ENCODE results near the gene ESYT2. TPM values are rescaled to one million over a fixed set of nuclear protein-coding genes. Genes with fewer than 3 reads are reported as not detected.

ESYT2 gene
- total RNA-seq, 1 experiment from 2014 or later: 98.3 TPM

- in situ Hi-C loops (cut with HindIII; ENCODE audit: low pct_unique_long_range_greater_than_20kb, low sequenced_read_pairs): no loop called here
- DNase-seq (ENCODE audit: low read depth): no peak
Observed at GRCh38 chr7:158781974-158782664, 47.2 kb downstream of the ESYT2 start.

GRCh38 chr7:158781217-158781973 lies 47.9 kb downstream of the ESYT2 start:
- no peak for DNase-seq (ENCODE audit: low read depth)
- in situ Hi-C loops (cut with HindIII; ENCODE audit: low pct_unique_long_range_greater_than_20kb, low sequenced_read_pairs): no loop called here

- in situ Hi-C loops (cut with HindIII; ENCODE audit: low pct_unique_long_range_greater_than_20kb, low sequenced_read_pairs): no loop called here
- no peak for DNase-seq (ENCODE audit: low read depth)
Observed at GRCh38 chr7:158779061-158780000, 50.0 kb downstream of the ESYT2 start.

- DNase-seq (ENCODE audit: low read depth): no peak
- in situ Hi-C loops (cut with HindIII; ENCODE audit: low pct_unique_long_range_greater_than_20kb, low sequenced_read_pairs): no loop called here
Observed at GRCh38 chr7:158778471-158778870, 50.8 kb downstream of the ESYT2 start.

- no peak for DNase-seq (ENCODE audit: low read depth)
- in situ Hi-C loops (cut with HindIII; ENCODE audit: low pct_unique_long_range_greater_than_20kb, low sequenced_read_pairs): no loop called here
Observed at GRCh38 chr7:158777793-158778192, 51.5 kb downstream of the ESYT2 start.

GRCh38 chr7:158776474-158776873 lies 52.8 kb downstream of the ESYT2 start:
- no peak for DNase-seq (ENCODE audit: low read depth)
- in situ Hi-C loops (cut with HindIII; ENCODE audit: low pct_unique_long_range_greater_than_20kb, low sequenced_read_pairs): no loop called here

- no peak for DNase-seq (ENCODE audit: low read depth)
- in situ Hi-C loops (cut with HindIII; ENCODE audit: low pct_unique_long_range_greater_than_20kb, low sequenced_read_pairs): no loop called here
Observed at GRCh38 chr7:158774952-158775351, 54.4 kb downstream of the ESYT2 start.

- DNase-seq (ENCODE audit: low read depth): no peak
- in situ Hi-C loops (cut with HindIII; ENCODE audit: low pct_unique_long_range_greater_than_20kb, low sequenced_read_pairs): no loop called here
Observed at GRCh38 chr7:158772916-158773315, 56.4 kb downstream of the ESYT2 start.

- in situ Hi-C loops (cut with HindIII; ENCODE audit: low pct_unique_long_range_greater_than_20kb, low sequenced_read_pairs): no loop called here
- no peak for DNase-seq (ENCODE audit: low read depth)
Observed at GRCh38 chr7:158771213-158771834, 58.0 kb downstream of the ESYT2 start.

GRCh38 chr7:158767707-158768106 lies 61.6 kb downstream of the ESYT2 start:
- DNase-seq (ENCODE audit: low read depth): no peak
- in situ Hi-C loops (cut with HindIII; ENCODE audit: low pct_unique_long_range_greater_than_20kb, low sequenced_read_pairs): no loop called here

GRCh38 chr7:158766570-158767281 lies 62.6 kb downstream of the ESYT2 start:
- in situ Hi-C loops (cut with HindIII; ENCODE audit: low pct_unique_long_range_greater_than_20kb, low sequenced_read_pairs): no loop called here
- no peak for DNase-seq (ENCODE audit: low read depth)

GRCh38 chr7:158765020-158765419 lies 64.3 kb downstream of the ESYT2 start:
- DNase-seq (ENCODE audit: low read depth): no peak
- in situ Hi-C loops (cut with HindIII; ENCODE audit: low pct_unique_long_range_greater_than_20kb, low sequenced_read_pairs): no loop called here

GRCh38 chr7:158763454-158764033 lies 65.8 kb downstream of the ESYT2 start:
- DNase-seq (ENCODE audit: low read depth): no peak
- in situ Hi-C loops (cut with HindIII; ENCODE audit: low pct_unique_long_range_greater_than_20kb, low sequenced_read_pairs): no loop called here

- DNase-seq (ENCODE audit: low read depth): no peak
- in situ Hi-C loops (cut with HindIII; ENCODE audit: low pct_unique_long_range_greater_than_20kb, low sequenced_read_pairs): no loop called here
Observed at GRCh38 chr7:158761945-158762344, 67.4 kb downstream of the ESYT2 start.

- in situ Hi-C loops (cut with HindIII; ENCODE audit: low pct_unique_long_range_greater_than_20kb, low sequenced_read_pairs): no loop called here
- DNase-seq (ENCODE audit: low read depth): no peak
Observed at GRCh38 chr7:158760936-158761335, 68.4 kb downstream of the ESYT2 start.

GRCh38 chr7:158760445-158760764 lies 68.9 kb downstream of the ESYT2 start:
- in situ Hi-C loops (cut with HindIII; ENCODE audit: low pct_unique_long_range_greater_than_20kb, low sequenced_read_pairs): no loop called here
- no peak for DNase-seq (ENCODE audit: low read depth)

- no peak for DNase-seq (ENCODE audit: low read depth)
- in situ Hi-C loops (cut with HindIII; ENCODE audit: low pct_unique_long_range_greater_than_20kb, low sequenced_read_pairs): no loop called here
Observed at GRCh38 chr7:158759749-158760444, 69.4 kb downstream of the ESYT2 start.

Measured in Caki2 (cell line).